Liver (tissue), 3 donors: ENCODE results near the gene KMT2E.

ENCODE experiments used
- TAF1 ChIP-seq: conservative IDR thresholded peaks from 2 replicates; pipeline ENCODE4 v1.6.1; 2016; ENCODE audit warnings: antibody characterized with exemption, mild to moderate bottlenecking
- TF ChIP-seq, protein P1 (sequence below): IDR thresholded peaks from 2 replicates; pipeline ENCODE4 v1.6.1; 2016; ENCODE audit warnings: antibody characterized with exemption
- TF ChIP-seq, protein P2 (sequence below): fragments of 150-350 bp; IDR thresholded peaks from 2 replicates; pipeline ENCODE4 v1.5.1; 2017; ENCODE audit warnings: improper control_type of control experiment, low read depth, low read length; ENCODE audit not compliant: missing input control
- donor health status: healthy.
- donor health status: healthy.

DNA sequence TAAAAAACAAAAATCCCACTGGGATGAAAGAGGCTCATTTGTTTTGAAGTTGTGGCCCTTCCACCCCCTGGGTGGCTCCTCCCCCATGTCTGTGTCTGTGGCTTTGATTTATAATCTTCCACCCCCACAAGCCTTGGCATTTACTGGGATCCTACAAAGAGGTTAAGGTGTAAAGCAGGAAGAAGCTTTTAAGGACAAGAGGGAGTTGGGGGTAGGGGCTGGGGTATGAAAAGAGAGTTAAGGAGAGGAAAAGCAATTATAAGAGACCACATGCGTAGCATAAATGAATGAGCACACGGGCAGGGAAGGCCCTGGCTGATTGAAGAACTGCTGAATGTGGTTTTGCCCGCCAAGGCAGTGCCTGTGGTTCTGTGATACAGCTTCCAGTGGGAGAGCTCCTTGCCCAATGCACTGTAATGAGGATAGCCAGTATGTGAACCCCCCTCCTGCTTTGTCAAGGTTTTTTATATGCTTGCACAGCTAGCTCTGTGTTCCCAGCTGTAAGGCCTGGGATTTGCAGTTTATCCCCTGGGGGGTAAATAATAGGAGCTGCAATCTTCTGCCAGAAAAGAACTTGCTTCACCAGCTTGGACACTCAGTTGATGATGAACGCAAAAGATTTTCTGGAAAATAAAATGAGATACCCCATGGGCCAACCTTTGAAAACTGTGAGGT lies 34.7 kb upstream of the KMT2E start:
- TF ChIP-seq, protein P1, sequence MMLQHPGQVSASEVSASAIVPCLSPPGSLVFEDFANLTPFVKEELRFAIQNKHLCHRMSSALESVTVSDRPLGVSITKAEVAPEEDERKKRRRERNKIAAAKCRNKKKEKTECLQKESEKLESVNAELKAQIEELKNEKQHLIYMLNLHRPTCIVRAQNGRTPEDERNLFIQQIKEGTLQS = no peak
- TF ChIP-seq, protein P2, sequence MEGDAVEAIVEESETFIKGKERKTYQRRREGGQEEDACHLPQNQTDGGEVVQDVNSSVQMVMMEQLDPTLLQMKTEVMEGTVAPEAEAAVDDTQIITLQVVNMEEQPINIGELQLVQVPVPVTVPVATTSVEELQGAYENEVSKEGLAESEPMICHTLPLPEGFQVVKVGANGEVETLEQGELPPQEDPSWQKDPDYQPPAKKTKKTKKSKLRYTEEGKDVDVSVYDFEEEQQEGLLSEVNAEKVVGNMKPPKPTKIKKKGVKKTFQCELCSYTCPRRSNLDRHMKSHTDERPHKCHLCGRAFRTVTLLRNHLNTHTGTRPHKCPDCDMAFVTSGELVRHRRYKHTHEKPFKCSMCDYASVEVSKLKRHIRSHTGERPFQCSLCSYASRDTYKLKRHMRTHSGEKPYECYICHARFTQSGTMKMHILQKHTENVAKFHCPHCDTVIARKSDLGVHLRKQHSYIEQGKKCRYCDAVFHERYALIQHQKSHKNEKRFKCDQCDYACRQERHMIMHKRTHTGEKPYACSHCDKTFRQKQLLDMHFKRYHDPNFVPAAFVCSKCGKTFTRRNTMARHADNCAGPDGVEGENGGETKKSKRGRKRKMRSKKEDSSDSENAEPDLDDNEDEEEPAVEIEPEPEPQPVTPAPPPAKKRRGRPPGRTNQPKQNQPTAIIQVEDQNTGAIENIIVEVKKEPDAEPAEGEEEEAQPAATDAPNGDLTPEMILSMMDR = no peak
- no peak for TF ChIP-seq TAF1
